ENCODE data around the gene CD247. TPM values are rescaled to one million over a fixed set of nuclear protein-coding genes. Genes with fewer than 3 reads are reported as not detected.

Gene CD247
- total and polyA plus RNA-seq, 9 of the 15 experiments (the other 6 are each of a cell fraction or from before 2014, with no cell fraction given) = 0.08 to 0.42 (median 0.28) TPM; not detected in 5

DNA sequence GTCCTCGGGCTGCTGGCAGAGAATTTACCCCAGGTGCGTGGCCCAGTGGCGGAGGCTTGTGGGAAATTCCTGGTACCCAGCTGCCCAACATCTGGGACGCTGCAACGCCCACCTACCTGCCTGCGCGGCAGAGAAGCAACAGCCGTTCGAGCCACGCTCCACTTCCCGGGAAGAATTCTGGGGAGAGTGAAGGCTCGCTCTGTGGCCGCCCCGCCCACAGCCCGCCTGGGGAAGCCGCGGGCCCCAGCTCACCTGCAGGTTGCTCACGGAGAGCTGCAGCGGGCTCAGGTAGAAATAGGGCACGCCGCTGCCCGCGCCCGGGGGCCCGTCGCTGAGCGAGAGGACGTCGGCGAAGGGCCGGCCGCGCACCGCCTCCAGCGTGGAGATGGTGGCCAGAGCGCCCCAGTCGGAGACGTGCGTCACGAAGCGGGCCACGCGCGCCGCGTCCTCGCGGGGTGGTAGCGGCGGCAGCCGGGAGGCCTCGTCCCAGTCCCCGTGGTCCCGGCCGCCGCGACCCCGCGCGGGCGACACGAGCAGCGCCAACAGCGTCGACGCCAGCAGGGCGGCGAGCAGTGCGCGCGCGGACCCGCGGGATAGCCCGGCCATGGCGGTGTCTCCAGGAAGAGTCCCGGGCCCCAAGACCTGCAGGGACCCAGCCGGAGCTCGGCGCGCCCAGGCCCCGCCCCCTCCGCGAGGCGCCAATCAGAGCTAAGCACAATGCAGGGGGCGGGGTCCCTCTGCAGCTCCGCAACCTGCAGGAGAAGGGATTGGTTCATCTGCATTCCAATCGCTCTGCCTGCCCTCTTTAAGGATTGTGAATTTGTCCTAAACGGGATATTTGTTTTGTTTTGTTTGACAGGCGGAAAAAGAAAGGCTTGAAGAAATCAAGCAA, 35.1 kb upstream of the CD247 start, which contains the start of gene CREG1 (continued):
- TF ChIP-seq CREB1 (IDR thresholded peaks at IDR 0.05) (peak; percentile 51; the same call in 1 of the 2 replicates), CREB1 (CRISPR knock-in tag; IDR thresholded peaks at IDR 0.05) (peak; percentile 28; the same call in 1 of the 2 replicates), BRCA1 (IDR thresholded peaks at IDR 0.05) (no peak), BRCA1 (CRISPR knock-in tag; IDR thresholded peaks at IDR 0.05) (0 out of 2 replicates have a peak, but pooled peaks have one; percentile 89), HMG20A (CRISPR knock-in tag; conservative IDR thresholded peaks at IDR 0.05) (no peak), SMAD2 (IDR thresholded peaks at IDR 0.05; ENCODE audit: low read depth, low read length) (no peak), MCM5 (IDR thresholded peaks at IDR 0.05; ENCODE audit: low read depth) (no peak), NEUROD1 (IDR thresholded peaks at IDR 0.05; ENCODE audit: borderline replicate concordance, low read depth, low read length, partially characterized antibody) (peak; percentile 31), ZNF316 (IDR thresholded peaks at IDR 0.05) (no peak), ETS2 (tag; IDR thresholded peaks at IDR 0.05; ENCODE audit: borderline replicate concordance, poor library complexity, severe bottlenecking) (no peak), KDM2B (CRISPR knock-in tag; IDR thresholded peaks at IDR 0.05) (no peak; the same call in 1 of the 2 replicates), ESRRB (CRISPR knock-in tag; IDR thresholded peaks at IDR 0.05; ENCODE audit: borderline replicate concordance) (no peak)
- TF ChIP-seq, protein P1, sequence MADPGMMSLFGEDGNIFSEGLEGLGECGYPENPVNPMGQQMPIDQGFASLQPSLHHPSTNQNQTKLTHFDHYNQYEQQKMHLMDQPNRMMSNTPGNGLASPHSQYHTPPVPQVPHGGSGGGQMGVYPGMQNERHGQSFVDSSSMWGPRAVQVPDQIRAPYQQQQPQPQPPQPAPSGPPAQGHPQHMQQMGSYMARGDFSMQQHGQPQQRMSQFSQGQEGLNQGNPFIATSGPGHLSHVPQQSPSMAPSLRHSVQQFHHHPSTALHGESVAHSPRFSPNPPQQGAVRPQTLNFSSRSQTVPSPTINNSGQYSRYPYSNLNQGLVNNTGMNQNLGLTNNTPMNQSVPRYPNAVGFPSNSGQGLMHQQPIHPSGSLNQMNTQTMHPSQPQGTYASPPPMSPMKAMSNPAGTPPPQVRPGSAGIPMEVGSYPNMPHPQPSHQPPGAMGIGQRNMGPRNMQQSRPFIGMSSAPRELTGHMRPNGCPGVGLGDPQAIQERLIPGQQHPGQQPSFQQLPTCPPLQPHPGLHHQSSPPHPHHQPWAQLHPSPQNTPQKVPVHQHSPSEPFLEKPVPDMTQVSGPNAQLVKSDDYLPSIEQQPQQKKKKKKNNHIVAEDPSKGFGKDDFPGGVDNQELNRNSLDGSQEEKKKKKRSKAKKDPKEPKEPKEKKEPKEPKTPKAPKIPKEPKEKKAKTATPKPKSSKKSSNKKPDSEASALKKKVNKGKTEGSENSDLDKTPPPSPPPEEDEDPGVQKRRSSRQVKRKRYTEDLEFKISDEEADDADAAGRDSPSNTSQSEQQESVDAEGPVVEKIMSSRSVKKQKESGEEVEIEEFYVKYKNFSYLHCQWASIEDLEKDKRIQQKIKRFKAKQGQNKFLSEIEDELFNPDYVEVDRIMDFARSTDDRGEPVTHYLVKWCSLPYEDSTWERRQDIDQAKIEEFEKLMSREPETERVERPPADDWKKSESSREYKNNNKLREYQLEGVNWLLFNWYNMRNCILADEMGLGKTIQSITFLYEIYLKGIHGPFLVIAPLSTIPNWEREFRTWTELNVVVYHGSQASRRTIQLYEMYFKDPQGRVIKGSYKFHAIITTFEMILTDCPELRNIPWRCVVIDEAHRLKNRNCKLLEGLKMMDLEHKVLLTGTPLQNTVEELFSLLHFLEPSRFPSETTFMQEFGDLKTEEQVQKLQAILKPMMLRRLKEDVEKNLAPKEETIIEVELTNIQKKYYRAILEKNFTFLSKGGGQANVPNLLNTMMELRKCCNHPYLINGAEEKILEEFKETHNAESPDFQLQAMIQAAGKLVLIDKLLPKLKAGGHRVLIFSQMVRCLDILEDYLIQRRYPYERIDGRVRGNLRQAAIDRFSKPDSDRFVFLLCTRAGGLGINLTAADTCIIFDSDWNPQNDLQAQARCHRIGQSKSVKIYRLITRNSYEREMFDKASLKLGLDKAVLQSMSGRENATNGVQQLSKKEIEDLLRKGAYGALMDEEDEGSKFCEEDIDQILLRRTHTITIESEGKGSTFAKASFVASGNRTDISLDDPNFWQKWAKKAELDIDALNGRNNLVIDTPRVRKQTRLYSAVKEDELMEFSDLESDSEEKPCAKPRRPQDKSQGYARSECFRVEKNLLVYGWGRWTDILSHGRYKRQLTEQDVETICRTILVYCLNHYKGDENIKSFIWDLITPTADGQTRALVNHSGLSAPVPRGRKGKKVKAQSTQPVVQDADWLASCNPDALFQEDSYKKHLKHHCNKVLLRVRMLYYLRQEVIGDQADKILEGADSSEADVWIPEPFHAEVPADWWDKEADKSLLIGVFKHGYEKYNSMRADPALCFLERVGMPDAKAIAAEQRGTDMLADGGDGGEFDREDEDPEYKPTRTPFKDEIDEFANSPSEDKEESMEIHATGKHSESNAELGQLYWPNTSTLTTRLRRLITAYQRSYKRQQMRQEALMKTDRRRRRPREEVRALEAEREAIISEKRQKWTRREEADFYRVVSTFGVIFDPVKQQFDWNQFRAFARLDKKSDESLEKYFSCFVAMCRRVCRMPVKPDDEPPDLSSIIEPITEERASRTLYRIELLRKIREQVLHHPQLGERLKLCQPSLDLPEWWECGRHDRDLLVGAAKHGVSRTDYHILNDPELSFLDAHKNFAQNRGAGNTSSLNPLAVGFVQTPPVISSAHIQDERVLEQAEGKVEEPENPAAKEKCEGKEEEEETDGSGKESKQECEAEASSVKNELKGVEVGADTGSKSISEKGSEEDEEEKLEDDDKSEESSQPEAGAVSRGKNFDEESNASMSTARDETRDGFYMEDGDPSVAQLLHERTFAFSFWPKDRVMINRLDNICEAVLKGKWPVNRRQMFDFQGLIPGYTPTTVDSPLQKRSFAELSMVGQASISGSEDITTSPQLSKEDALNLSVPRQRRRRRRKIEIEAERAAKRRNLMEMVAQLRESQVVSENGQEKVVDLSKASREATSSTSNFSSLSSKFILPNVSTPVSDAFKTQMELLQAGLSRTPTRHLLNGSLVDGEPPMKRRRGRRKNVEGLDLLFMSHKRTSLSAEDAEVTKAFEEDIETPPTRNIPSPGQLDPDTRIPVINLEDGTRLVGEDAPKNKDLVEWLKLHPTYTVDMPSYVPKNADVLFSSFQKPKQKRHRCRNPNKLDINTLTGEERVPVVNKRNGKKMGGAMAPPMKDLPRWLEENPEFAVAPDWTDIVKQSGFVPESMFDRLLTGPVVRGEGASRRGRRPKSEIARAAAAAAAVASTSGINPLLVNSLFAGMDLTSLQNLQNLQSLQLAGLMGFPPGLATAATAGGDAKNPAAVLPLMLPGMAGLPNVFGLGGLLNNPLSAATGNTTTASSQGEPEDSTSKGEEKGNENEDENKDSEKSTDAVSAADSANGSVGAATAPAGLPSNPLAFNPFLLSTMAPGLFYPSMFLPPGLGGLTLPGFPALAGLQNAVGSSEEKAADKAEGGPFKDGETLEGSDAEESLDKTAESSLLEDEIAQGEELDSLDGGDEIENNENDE (IDR thresholded peaks at IDR 0.05; ENCODE audit: low read depth, low read length) = no peak
- TF ChIP-seq, protein P2, sequence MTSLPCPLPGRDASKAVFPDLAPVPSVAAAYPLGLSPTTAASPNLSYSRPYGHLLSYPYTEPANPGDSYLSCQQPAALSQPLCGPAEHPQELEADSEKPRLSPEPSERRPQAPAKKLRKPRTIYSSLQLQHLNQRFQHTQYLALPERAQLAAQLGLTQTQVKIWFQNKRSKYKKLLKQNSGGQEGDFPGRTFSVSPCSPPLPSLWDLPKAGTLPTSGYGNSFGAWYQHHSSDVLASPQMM (CRISPR knock-in tag; IDR thresholded peaks at IDR 0.05) = no peak
- TF ChIP-seq, protein P3, sequence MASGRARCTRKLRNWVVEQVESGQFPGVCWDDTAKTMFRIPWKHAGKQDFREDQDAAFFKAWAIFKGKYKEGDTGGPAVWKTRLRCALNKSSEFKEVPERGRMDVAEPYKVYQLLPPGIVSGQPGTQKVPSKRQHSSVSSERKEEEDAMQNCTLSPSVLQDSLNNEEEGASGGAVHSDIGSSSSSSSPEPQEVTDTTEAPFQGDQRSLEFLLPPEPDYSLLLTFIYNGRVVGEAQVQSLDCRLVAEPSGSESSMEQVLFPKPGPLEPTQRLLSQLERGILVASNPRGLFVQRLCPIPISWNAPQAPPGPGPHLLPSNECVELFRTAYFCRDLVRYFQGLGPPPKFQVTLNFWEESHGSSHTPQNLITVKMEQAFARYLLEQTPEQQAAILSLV (tag; IDR thresholded peaks at IDR 0.05) = no peak
